HG03457 (cell line): ENCODE data around the gene LIPA.
"Not testable (repeated sequence)": the region's sequence is repeated elsewhere in the genome, so short reads cannot be mapped to it uniquely, and the experiment has no call there.

Experiments
- ATAC-seq: cut with Tn5 transposase; IDR thresholded peaks from one replicate; pipeline ENCODE4 v1.9.1; 2021; ENCODE audit warnings: moderate number of reproducible peaks; ENCODE audit not compliant: unreplicated experiment

The LIPA gene

GRCh38 chr10:89213191-89213808 lies 38.3 kb downstream of the LIPA start:
- no peak for ATAC-seq

- no peak for ATAC-seq
These were observed 40.7 kb downstream of the LIPA start for GRCh38 chr10:89210794-89211425.

- no peak for ATAC-seq
These were observed 41.9 kb downstream of the LIPA start for GRCh38 chr10:89209718-89210117.

- no peak for ATAC-seq
These were observed 43.6 kb downstream of the LIPA start for GRCh38 chr10:89207801-89208551.

- no peak for ATAC-seq
These were observed 44.3 kb downstream of the LIPA start, which contains the start of gene CH25H for GRCh38 chr10:89207181-89207800. CH25H (minus strand) TSS chr10:89207317; CDS start chr10:89207292, 25 bp downstream.

- no peak for ATAC-seq
These were observed 45.0 kb downstream of the LIPA start for GRCh38 chr10:89206402-89207180.

- ATAC-seq, result no peak
These were observed 46.9 kb downstream of the LIPA start for GRCh38 chr10:89204621-89205185.

- no peak for ATAC-seq
These were observed 48.3 kb downstream of the LIPA start for GRCh38 chr10:89203237-89203636.

- ATAC-seq, result no peak
These were observed 49.5 kb downstream of the LIPA start for GRCh38 chr10:89202033-89202425.

- no peak for ATAC-seq
These were observed 50.1 kb downstream of the LIPA start for GRCh38 chr10:89201345-89202032.

GRCh38 chr10:89197473-89197872 lies 54.1 kb downstream of the LIPA start:
- no peak for ATAC-seq

- ATAC-seq, result not testable (repeated sequence)
These were observed 60.3 kb downstream of the LIPA start for GRCh38 chr10:89191301-89191700.

GRCh38 chr10:89189211-89189734 lies 62.3 kb downstream of the LIPA start:
- ATAC-seq, result no peak

- no peak for ATAC-seq
These were observed 65.9 kb downstream of the LIPA start for GRCh38 chr10:89185658-89186057.

- no peak for ATAC-seq
These were observed 66.9 kb downstream of the LIPA start for GRCh38 chr10:89184638-89185037.

GRCh38 chr10:89183571-89183970 lies 68.0 kb downstream of the LIPA start:
- ATAC-seq, result no peak

GRCh38 chr10:89182894-89183293 lies 68.7 kb downstream of the LIPA start:
- ATAC-seq, result no peak

- ATAC-seq, result no peak
These were observed 75.8 kb downstream of the LIPA start for GRCh38 chr10:89175816-89176215.

GRCh38 chr10:89173075-89173474 lies 78.5 kb downstream of the LIPA start:
- ATAC-seq, result no peak

- no peak for ATAC-seq
These were observed 79.6 kb downstream of the LIPA start for GRCh38 chr10:89171996-89172395.
